Endothelial cell of umbilical vein (primary cell): ENCODE results near the gene TNN.

Experiments used
- POLR2A ChIP-seq: IDR thresholded peaks from 2 replicates; pipeline ENCODE4 v1.6.1; 2012; ENCODE audit warnings: low read depth, mild to moderate bottlenecking, control low read depth, low read length
- POLR2AphosphoS5 ChIP-seq: IDR thresholded peaks from 2 replicates; pipeline ENCODE4 v1.6.1; 2012; ENCODE audit warnings: low read depth, mild to moderate bottlenecking, control low read depth, low read length, moderate library complexity; ENCODE audit not compliant: insufficient read depth
- TF ChIP-seq, protein P1 (sequence below), 2 donors: IDR thresholded peaks; 1 replicate in 1 of 2; 2 replicates in 1 of 2; pipeline ENCODE4 v1.5.1; 2011; ENCODE audit warnings: low read length in 2 of 2, mild to moderate bottlenecking in 2 of 2, moderate library complexity in 2 of 2, control low read depth in 1 of 2, inconsistent platforms in 1 of 2, low read depth in 1 of 2; ENCODE audit not compliant: insufficient read depth in 1 of 2; ENCODE audit errors: extremely low read depth in 1 of 2

DNA sequence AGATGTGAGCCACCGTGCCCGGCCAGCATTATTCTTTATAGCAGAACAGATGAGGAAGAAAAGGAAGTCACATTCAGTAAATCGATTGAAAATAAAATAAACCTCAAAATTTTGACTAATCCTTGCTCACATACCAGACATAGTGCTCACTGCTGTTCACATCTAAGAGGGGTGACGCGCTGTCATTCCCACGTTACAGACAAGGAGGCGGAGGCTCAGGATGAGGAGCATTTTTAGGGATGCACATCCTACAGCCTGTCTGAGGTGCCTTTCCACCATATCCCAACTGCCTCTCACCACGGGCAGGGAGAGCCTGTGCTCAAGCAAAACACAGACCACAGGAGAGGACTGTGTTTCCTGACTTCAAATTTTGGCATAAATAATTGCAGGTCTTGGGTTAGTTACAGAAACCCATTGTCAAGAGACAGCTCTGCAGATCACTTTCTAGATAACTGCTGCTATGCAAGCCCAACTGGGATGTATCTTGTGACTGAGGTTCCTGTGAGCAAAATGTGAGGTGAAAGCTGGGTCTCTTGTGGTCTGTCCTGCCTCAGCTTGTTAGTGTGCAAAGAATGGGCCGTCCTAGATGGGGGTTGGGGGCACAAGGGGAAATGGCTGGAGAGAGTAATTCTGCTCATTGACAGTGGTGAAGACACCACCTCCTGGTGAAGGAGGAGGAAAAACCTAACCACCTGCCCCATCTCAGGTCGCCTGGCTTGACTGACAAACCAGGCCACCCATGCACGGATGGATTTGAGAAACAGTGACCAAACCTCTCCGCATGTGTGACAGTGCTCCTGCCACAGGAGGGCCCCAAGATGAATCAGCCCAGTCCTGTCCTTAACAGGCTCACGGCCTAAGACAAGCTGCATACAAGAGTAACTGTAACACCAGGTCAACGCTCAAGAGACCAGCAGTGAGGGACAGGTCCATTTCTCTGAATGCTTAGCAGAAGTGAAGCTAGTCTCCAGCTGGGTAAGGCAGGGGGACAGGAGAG lies 8.2 kb downstream of the TNN start:
- TF ChIP-seq, protein P1, sequence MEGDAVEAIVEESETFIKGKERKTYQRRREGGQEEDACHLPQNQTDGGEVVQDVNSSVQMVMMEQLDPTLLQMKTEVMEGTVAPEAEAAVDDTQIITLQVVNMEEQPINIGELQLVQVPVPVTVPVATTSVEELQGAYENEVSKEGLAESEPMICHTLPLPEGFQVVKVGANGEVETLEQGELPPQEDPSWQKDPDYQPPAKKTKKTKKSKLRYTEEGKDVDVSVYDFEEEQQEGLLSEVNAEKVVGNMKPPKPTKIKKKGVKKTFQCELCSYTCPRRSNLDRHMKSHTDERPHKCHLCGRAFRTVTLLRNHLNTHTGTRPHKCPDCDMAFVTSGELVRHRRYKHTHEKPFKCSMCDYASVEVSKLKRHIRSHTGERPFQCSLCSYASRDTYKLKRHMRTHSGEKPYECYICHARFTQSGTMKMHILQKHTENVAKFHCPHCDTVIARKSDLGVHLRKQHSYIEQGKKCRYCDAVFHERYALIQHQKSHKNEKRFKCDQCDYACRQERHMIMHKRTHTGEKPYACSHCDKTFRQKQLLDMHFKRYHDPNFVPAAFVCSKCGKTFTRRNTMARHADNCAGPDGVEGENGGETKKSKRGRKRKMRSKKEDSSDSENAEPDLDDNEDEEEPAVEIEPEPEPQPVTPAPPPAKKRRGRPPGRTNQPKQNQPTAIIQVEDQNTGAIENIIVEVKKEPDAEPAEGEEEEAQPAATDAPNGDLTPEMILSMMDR (IDR thresholded peaks at IDR 0.05; ENCODE audit: extremely low read depth in 1 of 2, insufficient read depth in 1 of 2, low read depth in 1 of 2, low read length in 2 of 2), result no peak
- TF ChIP-seq POLR2AphosphoS5 (no peak), POLR2A (no peak)
